Measurements from ENCODE around the gene CLSTN1. TPM values are rescaled to one million over a fixed set of nuclear protein-coding genes. Genes with fewer than 3 reads are reported as not detected.

Gene CLSTN1
- total and polyA plus RNA-seq, 10 of the 15 experiments (the other 5 are each of a cell fraction or from before 2014, with no cell fraction given): 2.7 to 64.4 (median 23.2) TPM

GRCh38 chr1:9798236-9799130, 25.3 kb downstream of the CLSTN1 start (continued):
- TF ChIP-seq ELK1 (IDR thresholded peaks at IDR 0.05; ENCODE audit: low read depth, low read length): no peak

GRCh38 chr1:9797049-9797448, 26.7 kb downstream of the CLSTN1 start:
- CTCF ChIA-PET: interaction anchor here (0.9 kb wide), 1 partner anchor 12 kb away, joined by 4 read pairs; no protein-coding TSS in a partner anchor
- Histone ChIP-seq H3K4me2 (ENCODE audit: control insufficient read depth, insufficient read depth) (no peak overlapping the region), H3K27me3 (replicated peaks in 1 of 2; ENCODE audit: control insufficient read depth in 2 of 2, insufficient read depth in 2 of 2, low read length in 1 of 2) (no peaks in the 10 kb centered on the region), H2AFZ (ENCODE audit: control insufficient read depth, low read depth, low read length) (no peak overlapping the region), H3K4me1 (ENCODE audit: control insufficient read depth, insufficient read depth, low read length) (peaks cover 11% of the 10 kb centered on the region; the same call in 1 of the 2 replicates), H3K79me2 (ENCODE audit: control insufficient read depth, insufficient read depth, low read length) (peaks cover 43% of the 10 kb centered on the region), H3K9me3 (replicated peaks; ENCODE audit: control insufficient read depth, insufficient read depth, low read length) (no peaks in the 10 kb centered on the region), H3K27ac (ENCODE audit: control insufficient read depth, insufficient read depth) (no peak overlapping the region), H3K9ac (ENCODE audit: control insufficient read depth, insufficient read depth, low read length) (no peak overlapping the region), H3K4me3 (no peak overlapping the region), H4K20me1 (ENCODE audit: control insufficient read depth, insufficient read depth) (no peaks in the 10 kb centered on the region), H3K36me3 (ENCODE audit: control insufficient read depth in 2 of 2, insufficient read depth in 2 of 2, low read length in 1 of 2) (no peaks in the 10 kb centered on the region)
- RAD21 ChIA-PET (ENCODE audit: unreplicated experiment): no interaction called here
- no peak for ATAC-seq
- in situ Hi-C loops (cut with MboI): no loop called here
- POLR2A ChIA-PET: no interaction called here
- peak; percentile 47 for FAIRE-seq
- SMC1A ChIA-PET (ENCODE audit: uncharacterized antibody, unreplicated experiment): interaction anchor here (1.3 kb wide), 1 partner anchor 12 kb away, joined by 3 read pairs; no protein-coding TSS in a partner anchor
- TF ChIP-seq SMC3 (IDR thresholded peaks at IDR 0.05; ENCODE audit: borderline replicate concordance, low read length): no peak
- no peak for TF ChIP-seq ZNF622 (IDR thresholded peaks at IDR 0.05)
- no peak for TF ChIP-seq ZSCAN29 (IDR thresholded peaks at IDR 0.05)
- no peak for TF ChIP-seq ELK1 (IDR thresholded peaks at IDR 0.05; ENCODE audit: low read depth, low read length)
- TF ChIP-seq POU2F2 (IDR thresholded peaks at IDR 0.05; ENCODE audit: borderline replicate concordance, low read depth, low read length): no peak
- TF ChIP-seq ZZZ3 (IDR thresholded peaks at IDR 0.05; ENCODE audit: control insufficient read depth, insufficient read length, low read depth): no peak
- no peak for TF ChIP-seq POLR2AphosphoS5 (IDR thresholded peaks at IDR 0.05; ENCODE audit: low read length)
- TF ChIP-seq CHD2 (IDR thresholded peaks at IDR 0.05; ENCODE audit: borderline replicate concordance, low read depth, low read length): no peak
- no peak for TF ChIP-seq MYC (IDR thresholded peaks at IDR 0.05; ENCODE audit: insufficient read depth, insufficient read length, insufficient replicate concordance, low read length, severe bottlenecking)
- no peak for TF ChIP-seq RB1 (IDR thresholded peaks at IDR 0.05; ENCODE audit: borderline replicate concordance)
- no peak for TF ChIP-seq SUPT20H (IDR thresholded peaks at IDR 0.05; ENCODE audit: borderline replicate concordance, control insufficient read depth, low read depth, low read length)
- no peak for TF ChIP-seq BHLHE40 (IDR thresholded peaks at IDR 0.05; ENCODE audit: borderline replicate concordance in 1 of 2, low read depth in 2 of 2, low read length in 1 of 2)
- no peak for TF ChIP-seq HDGF (IDR thresholded peaks at IDR 0.05)
- no peak for TF ChIP-seq CHD1 (IDR thresholded peaks at IDR 0.05; ENCODE audit: low read depth, low read length)
- TF ChIP-seq HCFC1 (IDR thresholded peaks at IDR 0.05; ENCODE audit: low read length): no peak
- no peak for TF ChIP-seq YY1 (IDR thresholded peaks at IDR 0.05; ENCODE audit: low read depth, low read length)
- no peak for TF ChIP-seq MLLT1 (IDR thresholded peaks at IDR 0.05)
- no peak for TF ChIP-seq CHD4 (IDR thresholded peaks at IDR 0.05)
- intact Hi-C loops (cut with micrococcal nuclease; ENCODE audit: unreplicated experiment): no loop called here
- BruUV-seq (replicated peaks): no TSS peak
- no peak for DNase-seq (ENCODE audit: low read depth, low spot score)
